GM13977 (cell line): ENCODE measurements around the gene SLC4A1.

ENCODE experiments used
- DNase-seq: peaks from one replicate; pipeline ENCODE4 v3.0.0; 2012; ENCODE audit warnings: low spot score
- CTCF ChIP-seq: IDR thresholded peaks from 2 replicates; pipeline ENCODE4 v1.5.1; 2012; ENCODE audit warnings: mild to moderate bottlenecking, control low read depth; ENCODE audit not compliant: insufficient read depth; ENCODE audit errors: extremely low read depth, missing control alignments
- in situ Hi-C: fragments of 300-500 bp; cut with MboI; formaldehyde crosslinking; loops from one replicate; pipeline ENCODE4 v1.12.0; 2022; ENCODE audit warnings: low sequenced_read_pairs, low pct_unique_long_range_greater_than_20kb, mixed read lengths, inconsistent platforms; ENCODE audit not compliant: unreplicated experiment

SLC4A1 gene

GRCh38 chr17:44258811-44259351 lies 9.1 kb downstream of the SLC4A1 start:
- no peak for TF ChIP-seq CTCF
- in situ Hi-C loops, result no loop called here
- no peak for DNase-seq

- no peak for TF ChIP-seq CTCF
- in situ Hi-C loops, result no loop called here
- DNase-seq, result no peak
These were observed 9.8 kb downstream of the SLC4A1 start for GRCh38 chr17:44257815-44258760.

- in situ Hi-C loops, result no loop called here
- no peak for TF ChIP-seq CTCF
- no peak for DNase-seq
These were observed 11.3 kb downstream of the SLC4A1 start for GRCh38 chr17:44256671-44257070.

- DNase-seq, result no peak
- in situ Hi-C loops, result no loop called here
- TF ChIP-seq CTCF, result no peak
These were observed 12.0 kb downstream of the SLC4A1 start for GRCh38 chr17:44255915-44256314.

- no peak for DNase-seq
- TF ChIP-seq CTCF, result no peak
- in situ Hi-C loops, result no loop called here
These were observed 13.4 kb downstream of the SLC4A1 start for GRCh38 chr17:44254361-44255095.

GRCh38 chr17:44253006-44253405 lies 14.9 kb downstream of the SLC4A1 start:
- in situ Hi-C loops, result no loop called here
- TF ChIP-seq CTCF, result no peak
- no peak for DNase-seq
